A549 treated with CpdA at 1 μM for 4 hours (cell line): ENCODE measurements around the gene GCNT4. TPM values are rescaled to one million over a fixed set of nuclear protein-coding genes. Genes with fewer than 3 reads are reported as not detected.

Experiments
- total RNA-seq: library from RNA; stranded (reverse); fragments of 200-300 nt; extraction: Qiagen RNA extraction; gene quantifications from 5 replicates; pipeline ENCODE4 v1.2.3, GENCODE V29; 2022; ENCODE audit warnings: low read depth

GCNT4 gene, protein sequence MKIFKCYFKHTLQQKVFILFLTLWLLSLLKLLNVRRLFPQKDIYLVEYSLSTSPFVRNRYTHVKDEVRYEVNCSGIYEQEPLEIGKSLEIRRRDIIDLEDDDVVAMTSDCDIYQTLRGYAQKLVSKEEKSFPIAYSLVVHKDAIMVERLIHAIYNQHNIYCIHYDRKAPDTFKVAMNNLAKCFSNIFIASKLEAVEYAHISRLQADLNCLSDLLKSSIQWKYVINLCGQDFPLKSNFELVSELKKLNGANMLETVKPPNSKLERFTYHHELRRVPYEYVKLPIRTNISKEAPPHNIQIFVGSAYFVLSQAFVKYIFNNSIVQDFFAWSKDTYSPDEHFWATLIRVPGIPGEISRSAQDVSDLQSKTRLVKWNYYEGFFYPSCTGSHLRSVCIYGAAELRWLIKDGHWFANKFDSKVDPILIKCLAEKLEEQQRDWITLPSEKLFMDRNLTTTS
- 0.41 to 0.49 TPM (median 0.47 TPM) in 5 replicates for total RNA-seq

DNA sequence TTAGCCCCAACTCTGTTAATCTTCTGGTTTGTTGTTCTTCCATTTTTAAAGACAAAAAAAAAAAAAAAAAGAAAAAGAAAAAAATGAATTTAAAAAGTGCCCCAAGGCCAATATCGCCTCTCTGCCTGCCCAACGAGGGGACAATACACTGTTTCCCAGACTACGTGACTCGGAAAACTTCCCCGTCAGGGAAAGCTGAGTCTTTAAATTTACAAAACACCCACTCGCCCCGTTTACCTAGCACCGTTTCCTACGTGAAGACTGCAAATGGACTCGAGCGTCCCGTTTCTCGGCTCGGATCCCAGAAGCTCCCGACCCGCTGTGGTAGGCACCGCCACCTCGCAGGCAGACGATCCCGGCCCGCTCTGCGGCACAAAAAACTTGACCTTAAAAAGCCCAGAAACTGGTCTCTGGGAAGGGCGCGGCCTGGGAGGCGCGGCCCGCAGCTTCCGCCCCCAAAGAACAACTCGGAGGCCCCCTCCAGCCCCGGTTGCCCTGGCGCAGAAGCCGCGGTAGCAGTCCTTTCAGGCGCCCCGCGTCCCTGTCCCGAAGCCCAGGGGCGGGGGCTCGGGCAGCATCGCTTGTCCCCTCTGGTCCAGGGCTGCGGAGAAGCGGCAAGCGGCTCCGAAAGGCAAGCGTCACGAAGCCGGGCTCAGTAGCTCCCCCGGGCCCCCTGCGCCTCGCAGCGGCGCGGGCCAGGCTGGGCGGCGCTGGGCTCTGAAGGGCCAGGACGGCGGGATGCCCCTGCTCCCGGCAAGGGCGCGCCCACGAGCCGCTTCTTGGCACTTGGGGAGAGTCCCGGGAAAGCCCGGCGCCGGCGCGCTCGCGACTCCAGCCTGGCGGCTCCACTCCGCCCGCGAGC, at the start of gene GCNT4:
Gene GCNT4 (minus strand): TSS at position 367 of the 862 bp plus-strand sequence. CDS start 22,521 bp downstream, outside the sequence.

Other genes with a start within 250 kb of the GCNT4 start
- gene FAM169A, start 186.2 kb downstream of the GCNT4 start, total RNA-seq, result 4.4 to 7.4 TPM (median 6.2 TPM) in 5 replicates
- 0.03 to 0.12 TPM (median 0.07 TPM) in 5 replicates for gene ANKRD31, start 184.3 kb upstream of the GCNT4 start, total RNA-seq